Activated T-helper 2 cell treated with anti-CD3 and anti-CD28 coated beads, Interferon-gamma antibody, Interleukin-2, Interleukin-4, amounts not matched to agents 10 μg/mL and 5 μg/mL and 100 μg/mL, durations not matched to agents 14 hours and 24 hours and 36 hours (primary cell): ENCODE results near the gene ARF3. TPM values are rescaled to one million over a fixed set of nuclear protein-coding genes. Genes with fewer than 3 reads are reported as not detected.
A peak's percentile ranks its signal among the peaks of the same experiment; 100 is the strongest.

Experiments
- DNase-seq: peaks from one replicate; pipeline ENCODE4 v3.0.0; 2021; ENCODE audit warnings: low spot score
- H3K27ac Mint-ChIP-seq: one replicate; pipeline ENCODE4 v1.8.0; 2021; ENCODE audit warnings: mixed read lengths
- H3K27me3 Mint-ChIP-seq: one replicate; pipeline ENCODE4 v1.8.0; 2021; ENCODE audit warnings: low read depth, mixed read lengths
- H3K36me3 Mint-ChIP-seq: one replicate; pipeline ENCODE4 v1.8.0; 2021; ENCODE audit warnings: low read depth, mixed read lengths
- H3K4me1 Mint-ChIP-seq: one replicate; pipeline ENCODE4 v1.8.0; 2021; ENCODE audit warnings: low read depth, mixed read lengths
- H3K4me3 Mint-ChIP-seq: one replicate; pipeline ENCODE4 v1.8.0; 2021; ENCODE audit warnings: low read depth, mild to moderate bottlenecking, moderate library complexity, mixed read lengths
- H3K9me3 Mint-ChIP-seq: one replicate; pipeline ENCODE4 v1.8.0; 2021; ENCODE audit warnings: mixed read lengths
- intact Hi-C: fragments of 100-400 bp; cut with micrococcal nuclease; formaldehyde crosslinking; loops from one replicate; pipeline ENCODE4 v1.15.1; 2023
- total RNA-seq: library from RNA; stranded (reverse); gene quantifications from 2 replicates; pipeline ENCODE4 v1.2.3, GENCODE V29; 2022

Gene ARF3
- total RNA-seq, result 133 and 135 TPM in 2 replicates

GRCh38 chr12:48957141-48958048 is at the start of gene ARF3:
Gene ARF3 (minus strand): TSS chr12:48957487. CDS start chr12:48941095, 16,392 bp downstream.
- Mint-ChIP-seq H3K9me3 (no peaks in the 10 kb centered on the region), H3K27me3 (peaks cover 18% of the 10 kb centered on the region), H3K4me1 (peaks cover 29% of the 10 kb centered on the region), H3K4me3 (peak within 1 kb of the TSS; percentile 95), H3K27ac (peak within 1 kb of the TSS; percentile 82), H3K36me3 (peaks cover 15% of the 10 kb centered on the region)
- intact Hi-C loops, result loop anchor here (1.0 kb wide), 1 partner anchor 36 kb away; no protein-coding TSS in a partner anchor
- DNase-seq, result peak; percentile 90

- Mint-ChIP-seq H3K4me1 (peaks cover 24% of the 10 kb centered on the region), H3K9me3 (no peaks in the 10 kb centered on the region), H3K27ac (no peak overlapping the region), H3K27me3 (peaks cover 25% of the 10 kb centered on the region), H3K36me3 (peaks cover 55% of the 10 kb centered on the region), H3K4me3 (no peak overlapping the region)
- DNase-seq, result no peak
- intact Hi-C loops, result no loop called here
These were observed 43.1 kb upstream of the ARF3 start for GRCh38 chr12:49000346-49000745.

GRCh38 chr12:48999371-49000131 is 42.3 kb upstream of the ARF3 start, which contains the start of gene DDN:
Gene DDN (minus strand): TSS chr12:48999375. CDS start chr12:48999287, 88 bp downstream.
- Mint-ChIP-seq H3K36me3 (peaks cover 47% of the 10 kb centered on the region), H3K4me1 (peaks cover 27% of the 10 kb centered on the region), H3K9me3 (no peaks in the 10 kb centered on the region), H3K4me3 (peak within 1 kb of the TSS; percentile 77), H3K27me3 (peaks cover 31% of the 10 kb centered on the region), H3K27ac (peak within 1 kb of the TSS; percentile 73)
- no peak for DNase-seq
- intact Hi-C loops, result loop anchor here (5.0 kb wide), 3 partner anchors 67 to 107 kb away; partner anchors contain the start of gene DHH

- Mint-ChIP-seq H3K36me3 (peaks cover 39% of the 10 kb centered on the region), H3K9me3 (no peaks in the 10 kb centered on the region), H3K4me1 (peaks cover 27% of the 10 kb centered on the region), H3K4me3 (peak overlapping the region; percentile 57), H3K27me3 (peaks cover 39% of the 10 kb centered on the region), H3K27ac (no peak overlapping the region)
- DNase-seq, result no peak
- intact Hi-C loops, result loop anchor here (5.0 kb wide), 3 partner anchors 66 to 106 kb away; partner anchors contain the start of gene DHH
These were observed 41.4 kb upstream of the ARF3 start for GRCh38 chr12:48998497-48999353.

DNA sequence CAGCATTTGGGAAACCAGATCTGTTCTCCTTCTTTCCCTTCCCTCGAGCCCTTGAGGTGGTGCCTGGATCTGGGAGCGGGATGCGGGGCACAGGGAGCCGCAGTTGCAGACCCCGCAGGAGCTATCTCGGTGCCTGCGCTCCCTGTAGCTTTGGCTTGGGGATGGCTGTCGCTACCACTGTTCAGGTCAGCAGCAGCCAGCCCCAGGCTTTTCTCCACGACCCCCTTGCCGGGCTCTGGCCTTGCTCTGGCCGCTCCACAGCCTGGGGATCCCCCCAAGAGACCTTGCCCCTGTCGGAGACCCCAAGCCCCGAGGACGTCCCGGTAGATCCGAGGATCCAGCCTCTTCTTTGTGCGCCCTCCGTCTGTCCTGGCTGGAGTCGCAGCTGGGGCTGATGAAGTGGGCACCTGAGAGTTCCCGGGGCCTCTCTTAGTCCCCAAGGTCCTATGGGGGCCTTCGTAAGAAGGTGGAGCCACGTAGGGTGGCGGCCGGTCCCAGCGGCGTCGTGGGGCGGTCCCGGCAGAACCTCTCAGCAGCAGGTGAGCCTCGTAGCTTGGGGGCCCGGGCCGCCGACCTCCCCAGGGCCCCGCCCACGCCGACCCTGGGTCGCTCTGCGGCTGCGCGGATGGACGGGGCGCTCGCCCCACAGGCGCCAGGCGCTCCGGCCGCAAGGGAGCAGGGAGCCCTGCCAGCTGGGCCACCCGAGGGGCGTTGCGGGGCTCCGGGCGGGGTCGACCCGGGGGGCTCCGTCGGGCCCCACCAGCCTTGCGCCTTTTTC is 40.6 kb upstream of the ARF3 start:
- H3K36me3 Mint-ChIP-seq, result peaks cover 31% of the 10 kb centered on the region
- no peaks in the 10 kb centered on the region for H3K9me3 Mint-ChIP-seq
- H3K27ac Mint-ChIP-seq, result no peak overlapping the region
- peaks cover 27% of the 10 kb centered on the region for H3K4me1 Mint-ChIP-seq
- intact Hi-C loops, result loop anchor here (5.0 kb wide), 3 partner anchors 66 to 106 kb away; partner anchors contain the start of gene DHH
- DNase-seq, result no peak
- peaks cover 46% of the 10 kb centered on the region for H3K27me3 Mint-ChIP-seq
- no peak overlapping the region for H3K4me3 Mint-ChIP-seq

- H3K9me3 Mint-ChIP-seq, result no peaks in the 10 kb centered on the region
- peaks cover 49% of the 10 kb centered on the region for H3K27me3 Mint-ChIP-seq
- no peak overlapping the region for H3K27ac Mint-ChIP-seq
- intact Hi-C loops, result loop anchor here (1.0 to 5.0 kb wide), 4 partner anchors 21 to 105 kb away; partner anchors contain the start of genes DHH and PRKAG1
- no peak overlapping the region for H3K4me3 Mint-ChIP-seq
- no peak for DNase-seq
- peaks cover 27% of the 10 kb centered on the region for H3K4me1 Mint-ChIP-seq
- peaks cover 23% of the 10 kb centered on the region for H3K36me3 Mint-ChIP-seq
These were observed 39.8 kb upstream of the ARF3 start for GRCh38 chr12:48996794-48997718.

DNA sequence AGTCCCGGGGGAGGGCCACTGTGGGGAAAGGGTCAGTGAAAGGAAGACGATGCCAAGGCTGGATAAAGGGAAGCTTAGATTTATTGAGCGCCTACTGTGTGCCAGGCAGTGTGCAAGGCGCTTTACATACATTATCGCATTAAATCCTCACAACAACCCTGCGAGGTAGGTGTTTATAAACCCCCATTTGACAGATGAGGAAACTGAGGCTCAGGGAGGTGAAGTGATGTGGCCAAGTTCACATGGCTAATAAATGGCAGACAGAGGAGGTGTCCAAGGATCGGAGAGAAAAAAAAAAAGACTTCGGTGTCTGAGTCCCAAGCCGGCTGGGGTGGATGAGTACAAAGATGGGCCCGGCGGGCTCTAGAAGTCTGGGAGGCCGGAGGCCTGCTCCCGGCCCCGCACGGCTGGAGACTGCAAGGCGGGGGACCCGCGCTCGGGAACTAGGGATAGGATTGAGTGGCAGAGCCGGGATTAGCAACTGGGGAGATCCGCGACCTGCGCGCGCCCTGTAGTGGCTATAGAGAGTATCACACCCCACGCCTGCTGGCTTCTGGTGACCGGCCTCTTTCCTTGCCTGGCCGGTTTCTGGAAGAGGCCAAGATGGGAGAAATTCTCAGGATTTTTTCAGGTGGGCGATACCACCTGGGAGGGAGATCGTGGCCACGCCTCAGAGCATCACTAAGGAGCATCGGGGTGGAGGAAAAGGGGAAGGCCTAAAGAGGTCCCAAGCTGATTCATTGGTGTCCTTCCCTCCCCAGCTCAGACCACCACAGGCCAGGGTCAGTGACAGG is 38.0 kb upstream of the ARF3 start:
- intact Hi-C loops, result loop anchor here (1.0 to 5.0 kb wide), 5 partner anchors 14 to 142 kb away; partner anchors contain the start of genes DDX23 and DHH
- peaks cover 8% of the 10 kb centered on the region for H3K36me3 Mint-ChIP-seq
- H3K4me3 Mint-ChIP-seq, result no peak overlapping the region
- peaks cover 26% of the 10 kb centered on the region for H3K4me1 Mint-ChIP-seq
- no peak for DNase-seq
- H3K9me3 Mint-ChIP-seq, result no peaks in the 10 kb centered on the region
- H3K27me3 Mint-ChIP-seq, result peaks cover 55% of the 10 kb centered on the region
- no peak overlapping the region for H3K27ac Mint-ChIP-seq

DNA sequence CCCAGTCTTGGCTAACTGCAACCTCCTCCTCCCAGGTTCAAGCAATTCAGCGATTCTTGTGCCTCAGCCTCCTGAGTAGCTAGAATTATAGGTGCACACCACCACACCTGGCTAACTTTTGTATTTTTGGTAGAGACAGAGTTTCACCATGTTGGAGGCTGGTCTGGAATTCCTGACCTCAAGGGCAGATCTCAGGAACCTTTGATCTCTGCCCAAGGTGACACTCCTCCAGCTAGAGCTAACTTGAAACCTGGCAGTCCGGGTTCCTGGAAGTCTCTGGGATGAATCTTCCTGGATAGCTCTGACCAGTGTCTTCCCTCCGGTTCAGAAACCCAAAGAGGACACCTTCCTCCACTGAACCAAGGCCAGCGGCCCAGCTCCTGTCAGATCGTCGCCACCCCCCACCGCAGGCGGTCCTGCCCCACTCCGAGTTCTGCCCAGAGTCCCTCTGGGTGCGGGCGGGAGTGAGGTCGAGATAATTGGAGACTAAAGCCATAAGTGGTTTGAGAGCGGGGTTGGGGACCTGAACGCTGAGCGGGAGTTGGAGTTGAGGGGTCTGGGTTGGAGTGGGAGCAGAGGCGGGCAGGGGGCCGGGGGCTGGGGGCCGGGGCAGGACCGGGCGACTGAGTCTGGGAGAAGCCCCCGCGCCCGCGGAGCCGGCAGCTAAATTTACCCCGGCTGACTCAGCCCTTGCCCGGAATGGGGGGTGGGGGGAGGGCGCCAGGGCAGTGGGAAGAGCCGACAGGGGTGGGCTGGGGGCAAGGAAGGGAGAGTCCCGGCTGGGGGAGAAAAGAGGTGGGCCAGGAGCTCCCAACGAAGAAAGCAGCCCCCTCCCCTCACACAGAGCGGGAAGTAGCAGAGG is 37.2 kb upstream of the ARF3 start:
- peaks cover 56% of the 10 kb centered on the region for H3K27me3 Mint-ChIP-seq
- H3K4me3 Mint-ChIP-seq, result no peak overlapping the region
- intact Hi-C loops, result loop anchor here (1.0 to 5.0 kb wide), 5 partner anchors 13 to 142 kb away; partner anchors contain the start of genes DDX23 and DHH
- peaks cover 17% of the 10 kb centered on the region for H3K4me1 Mint-ChIP-seq
- H3K36me3 Mint-ChIP-seq, result no peaks in the 10 kb centered on the region
- H3K9me3 Mint-ChIP-seq, result no peaks in the 10 kb centered on the region
- H3K27ac Mint-ChIP-seq, result no peak overlapping the region
- no peak for DNase-seq

DNA sequence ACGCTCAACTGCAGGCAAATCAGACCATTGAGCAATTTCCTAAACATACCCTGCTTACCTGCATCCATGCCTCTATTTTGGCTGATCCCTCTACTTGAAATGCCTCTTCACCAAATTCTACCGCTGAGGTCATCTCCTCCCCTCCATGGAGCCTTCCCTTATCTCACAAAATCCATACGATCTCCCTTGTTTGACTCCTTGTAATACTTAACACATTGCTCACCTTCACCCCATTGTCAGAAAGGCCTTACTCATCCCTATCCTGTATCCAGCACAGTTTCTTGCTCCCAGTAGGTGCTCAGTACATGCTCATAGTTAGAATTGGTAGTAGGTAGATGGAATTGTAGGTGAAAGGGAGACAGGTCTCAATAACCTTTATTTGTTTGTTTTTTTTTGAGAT is 36.5 kb upstream of the ARF3 start:
- DNase-seq, result no peak
- Mint-ChIP-seq H3K4me1 (peaks cover 15% of the 10 kb centered on the region), H3K36me3 (no peaks in the 10 kb centered on the region), H3K27ac (no peak overlapping the region), H3K27me3 (peaks cover 60% of the 10 kb centered on the region), H3K9me3 (no peaks in the 10 kb centered on the region), H3K4me3 (no peak overlapping the region)
- intact Hi-C loops, result loop anchor here (1.0 to 2.0 kb wide), 2 partner anchors 36 to 141 kb away; partner anchors contain the start of genes ARF3 and DDX23
